B cell (primary cell): ENCODE measurements around the gene BPIFB2.

Experiments
- CTCF ChIP-seq: fragments of 200-600 bp; IDR thresholded peaks from one replicate; pipeline ENCODE4 v1.8.0; 2022; ENCODE audit warnings: antibody characterized with exemption, mild to moderate bottlenecking
- EZH2 ChIP-seq: IDR thresholded peaks from 2 replicates; pipeline ENCODE4 v1.6.1; 2012; ENCODE audit warnings: borderline replicate concordance, low read depth, mild to moderate bottlenecking, moderate library complexity, low read length; ENCODE audit not compliant: insufficient read depth, poor library complexity, severe bottlenecking

GRCh38 chr20:32982617-32983458 is 24.7 kb upstream of the BPIFB2 start:
- TF ChIP-seq CTCF (no peak), EZH2 (no peak)
